ENCODE data around the gene IRX5. TPM values are rescaled to one million over a fixed set of nuclear protein-coding genes. Genes with fewer than 3 reads are reported as not detected.

The IRX5 gene
- total and polyA plus RNA-seq, 4 donors, result not detected

- Histone ChIP-seq H3K27me3 (ENCODE audit: control insufficient read depth in 4 of 4, insufficient read depth in 4 of 4, low read length in 3 of 4) (peaks cover 0 to 7% (median 0%) of the 10 kb centered on the region in 4 donors), H3K9ac (ENCODE audit: low read depth in 1 of 2, low read length in 2 of 2) (no peak overlapping the region), H3K36me3 (ENCODE audit: control insufficient read depth in 4 of 4, insufficient read depth in 3 of 4, low read depth in 1 of 4, low read length in 3 of 4) (no peaks in the 10 kb centered on the region), H3K9me3 (ENCODE audit: control insufficient read depth in 4 of 4, low read length in 3 of 4) (peaks cover 0 to 4% (median 2%) of the 10 kb centered on the region in 4 donors), H3K4me1 (ENCODE audit: control insufficient read depth in 4 of 4, insufficient read depth in 4 of 4, low read length in 3 of 4) (no peaks in the 10 kb centered on the region), H3K27ac (ENCODE audit: low read depth in 1 of 2, low read length in 2 of 2) (no peak overlapping the region), H3K4me3 (ENCODE audit: low read depth in 1 of 3, low read length in 3 of 3) (no peak overlapping the region)
- 85% methylated on average over 2 of the region's 2 CpGs for WGBS
- no peak for TF ChIP-seq TAF1 (conservative IDR thresholded peaks at IDR 0.05)
- TF ChIP-seq HNF4G (IDR thresholded peaks at IDR 0.05), result no peak
- TF ChIP-seq HNF4A (conservative IDR thresholded peaks at IDR 0.05), result no peak
- no peak for TF ChIP-seq NR2F2 (IDR thresholded peaks at IDR 0.05)
- no peak for TF ChIP-seq REST (IDR thresholded peaks at IDR 0.05)
- TF ChIP-seq CTCF (IDR thresholded peaks at IDR 0.05; ENCODE audit: low read depth, low read length, missing input control), result no peak
- TF ChIP-seq EGR1 (IDR thresholded peaks at IDR 0.05; ENCODE audit: low read depth in 2 of 2), result no peak
- TF ChIP-seq RXRA (IDR thresholded peaks at IDR 0.05), result no peak
- TF ChIP-seq RAD21 (IDR thresholded peaks at IDR 0.05), result no peak
- no peak for TF ChIP-seq JUND (IDR thresholded peaks at IDR 0.05)
- TF ChIP-seq ATF3 (IDR thresholded peaks at IDR 0.05), result no peak
- TF ChIP-seq SP1 (IDR thresholded peaks at IDR 0.05), result no peak
- TF ChIP-seq MAX (IDR thresholded peaks at IDR 0.05), result no peak
- TF ChIP-seq GABPA (IDR thresholded peaks at IDR 0.05 in 1 of 2, conservative IDR thresholded peaks at IDR 0.05 in 1 of 2), result no peak
- TF ChIP-seq YY1 (IDR thresholded peaks at IDR 0.05), result no peak
- no peak for TF ChIP-seq FOXA2 (IDR thresholded peaks at IDR 0.05)
- TF ChIP-seq ZBTB33 (IDR thresholded peaks at IDR 0.05), result no peak
- no peak for TF ChIP-seq FOXA1 (IDR thresholded peaks at IDR 0.05)
- no peak for DNase-seq (ENCODE audit: low spot score)
These were observed 27.6 kb upstream of the IRX5 start for GRCh38 chr16:54903047-54903446.

Measured in liver (tissue), 9 donors.